Heart left ventricle (tissue), 16 donors: ENCODE results near the gene ZNF334. TPM values are rescaled to one million over a fixed set of nuclear protein-coding genes. Genes with fewer than 3 reads are reported as not detected.

ENCODE experiments used
- ATAC-seq, 4 donors: fragments of 200-7000 bp; cut with Tn5 transposase; one replicate each; pipeline ENCODE4 v1.9.1; 2020 to 2022; ENCODE audit warnings: moderate library complexity in 4 of 4, mild to moderate bottlenecking in 3 of 4, moderate number of reproducible peaks in 1 of 4
- DNase-seq, 5 donors: peaks; one replicate each; pipeline ENCODE4 v3.0.0-alpha.2; 2020
- H3K27ac ChIP-seq, 12 donors: fragments of 200-600 bp; sonication (generic) in 4 of 12; one replicate each; pipeline versions ENCODE4 v1.5.0 to v1.8.0; 2016 to 2022; ENCODE audit warnings: mild to moderate bottlenecking in 2 of 12
- H3K27me3 ChIP-seq, 9 donors: fragments of 200-600 bp; sonication (generic) in 2 of 9; one replicate each; pipeline versions ENCODE4 v1.5.1 to v1.8.0; 2016 to 2022; ENCODE audit warnings: mild to moderate bottlenecking in 3 of 9
- H3K36me3 ChIP-seq, 9 donors: fragments of 200-600 bp; sonication (generic) in 2 of 9; one replicate each; pipeline versions ENCODE4 v1.5.0 to v1.8.0; 2018 to 2022; ENCODE audit warnings: mild to moderate bottlenecking in 2 of 9
- H3K4me1 ChIP-seq, 12 donors: fragments of 200-600 bp; sonication (generic) in 4 of 12; one replicate each; pipeline versions ENCODE4 v1.5.0 to v1.8.0; 2016 to 2022; ENCODE audit warnings: mild to moderate bottlenecking in 3 of 12
- H3K4me3 ChIP-seq, 12 donors: fragments of 200-600 bp; sonication (generic) in 4 of 12; one replicate each; pipeline versions ENCODE4 v1.5.0 to v1.8.0; 2017 to 2022; ENCODE audit warnings: mild to moderate bottlenecking in 9 of 12, moderate library complexity in 4 of 12
- H3K9me3 ChIP-seq, 12 donors: fragments of 200-600 bp; sonication (generic) in 4 of 12; one replicate each; pipeline versions ENCODE4 v1.5.0 to v1.8.0; 2016 to 2022; ENCODE audit warnings: mild to moderate bottlenecking in 1 of 12
- POLR2A ChIP-seq, 2 donors: fragments of 450-650 bp; IDR thresholded peaks; one replicate each; pipeline ENCODE4 v1.6.1; 2017; ENCODE audit warnings: antibody characterized with exemption in 2 of 2, mild to moderate bottlenecking in 2 of 2, moderate library complexity in 2 of 2
- WGBS, 4 donors: extraction: QIAGEN DNeasy Blood & Tissue Kit in 2 of 4; methylation state at CpG; one replicate each; pipeline versions ENCODE4 v1.1.5 to v1.1.7; 2013 to 2018; 5-methylcytosine and 5-hydroxymethylcytosine counted together
- intact Hi-C, 10 donors: fragments of 100-400 bp; cut with DNase I; formaldehyde crosslinking; loops; one replicate each; pipeline versions ENCODE4 v1.11.1 to v1.14.2; 2022
- polyA plus RNA-seq, 2 donors: library from polyadenylated mRNA; stranded (reverse); fragments of 200-250 nt; gene quantifications; one replicate each; pipeline ENCODE4 v1.2.3, GENCODE V29; 2013
- total RNA-seq, 9 donors: library from RNA; depleted of rRNA in 2 of 9; stranded (reverse); fragments of >200 nt in 2 of 9; fragmentation: NEBNext Ultra II Directional in 3 of 9; extraction: Animal tissue kit (Norgen Biotek cat#: 25700) in 3 of 9; gene quantifications; one replicate each; pipeline versions ENCODE4 v1.1.0 to v1.2.4, GENCODE V29; 2016 to 2023
- TF ChIP-seq, protein P1 (sequence below), 12 donors: fragments of 200-600 bp; sonication (generic) in 4 of 12; IDR thresholded peaks; one replicate each; pipeline versions ENCODE4 v1.5.0 to v1.8.0; 2018 to 2022; ENCODE audit warnings: antibody characterized with exemption in 12 of 12, mild to moderate bottlenecking in 5 of 12
- donor health status: ischemic (EF 13 %, LVEDD 7.1; RV severe dilation, severe dysfunction).
- donor health status: healthy with polysubstance abuse.
- donor health status: DM: no; HTN: yes; CAD: no.
- donor health status: DM: no; HTN: no; CAD: no.
- donor health status: ischemic (EF 25% LVEDD 6.9; RV normal size, moderate dysfunction).
- donor health status: ischemic (EF 25% LVEDD 5.7; RV mildly dilated, moderate dysfunction).
- donor health status: healthy.
- donor health status: DM: yes; HTN: yes; CAD: no.
- donor health status: ischemic (EF 35%, LVEDD 5.7; RV mildly dilated, moderate dysfunction).
- donor health status: nonischemic (EF 11% LVEDD 7.7; RV severe dilation, severe dysfunction).
- donor health status: DM: yes; HTN: yes; CAD: no.
- donor health status: PGD.
- donor health status: ischemic (EF 29% LVEDD 5.4; RV normal size, mild dysfunction).
- donor health status: nonischemic (EF 23%, LVEDD 6.1; RV moderate dilation, normal function).

Gene ZNF334
- total and polyA plus RNA-seq, 11 donors = 0.31 to 2.5 (median 1.0) TPM

DNA sequence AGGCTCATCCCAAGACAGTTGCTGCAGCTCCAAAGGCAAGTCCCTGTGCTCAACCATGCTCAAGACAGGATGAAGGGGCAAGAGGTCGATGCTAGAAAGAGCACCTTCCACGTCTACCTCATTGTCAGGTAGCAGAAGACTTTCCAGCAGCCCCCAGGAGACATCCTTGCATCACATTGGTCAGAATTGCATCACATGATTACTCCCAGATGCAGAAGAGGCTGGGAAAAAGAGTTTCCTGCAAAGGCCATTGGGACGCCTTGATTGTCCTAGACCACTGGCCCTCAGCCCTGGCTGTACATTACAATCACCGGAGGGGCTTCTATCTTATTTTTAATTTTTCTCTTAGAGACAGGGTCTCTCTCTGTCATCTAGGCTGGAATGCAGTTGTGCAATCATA is 17.3 kb upstream of the ZNF334 start:
- intact Hi-C loops = no loop called here
- no peak for TF ChIP-seq POLR2A (IDR thresholded peaks at IDR 0.05)
- TF ChIP-seq, protein P1, sequence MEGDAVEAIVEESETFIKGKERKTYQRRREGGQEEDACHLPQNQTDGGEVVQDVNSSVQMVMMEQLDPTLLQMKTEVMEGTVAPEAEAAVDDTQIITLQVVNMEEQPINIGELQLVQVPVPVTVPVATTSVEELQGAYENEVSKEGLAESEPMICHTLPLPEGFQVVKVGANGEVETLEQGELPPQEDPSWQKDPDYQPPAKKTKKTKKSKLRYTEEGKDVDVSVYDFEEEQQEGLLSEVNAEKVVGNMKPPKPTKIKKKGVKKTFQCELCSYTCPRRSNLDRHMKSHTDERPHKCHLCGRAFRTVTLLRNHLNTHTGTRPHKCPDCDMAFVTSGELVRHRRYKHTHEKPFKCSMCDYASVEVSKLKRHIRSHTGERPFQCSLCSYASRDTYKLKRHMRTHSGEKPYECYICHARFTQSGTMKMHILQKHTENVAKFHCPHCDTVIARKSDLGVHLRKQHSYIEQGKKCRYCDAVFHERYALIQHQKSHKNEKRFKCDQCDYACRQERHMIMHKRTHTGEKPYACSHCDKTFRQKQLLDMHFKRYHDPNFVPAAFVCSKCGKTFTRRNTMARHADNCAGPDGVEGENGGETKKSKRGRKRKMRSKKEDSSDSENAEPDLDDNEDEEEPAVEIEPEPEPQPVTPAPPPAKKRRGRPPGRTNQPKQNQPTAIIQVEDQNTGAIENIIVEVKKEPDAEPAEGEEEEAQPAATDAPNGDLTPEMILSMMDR (IDR thresholded peaks at IDR 0.05) = no peak
- Histone ChIP-seq H3K27me3 (peaks cover 0 to 35% (median 0%) of the 10 kb centered on the region in 9 donors), H3K4me3 (no peak overlapping the region), H3K9me3 (no peaks in the 10 kb centered on the region), H3K4me1 (no peaks in the 10 kb centered on the region), H3K36me3 (no peaks in the 10 kb centered on the region), H3K27ac (no peak overlapping the region)
- DNase-seq (no peak), ATAC-seq (no peak)
- WGBS, 4 donors = 62 to 70% (median 68%) methylated on average over 4 of the region's 4 CpGs

DNA sequence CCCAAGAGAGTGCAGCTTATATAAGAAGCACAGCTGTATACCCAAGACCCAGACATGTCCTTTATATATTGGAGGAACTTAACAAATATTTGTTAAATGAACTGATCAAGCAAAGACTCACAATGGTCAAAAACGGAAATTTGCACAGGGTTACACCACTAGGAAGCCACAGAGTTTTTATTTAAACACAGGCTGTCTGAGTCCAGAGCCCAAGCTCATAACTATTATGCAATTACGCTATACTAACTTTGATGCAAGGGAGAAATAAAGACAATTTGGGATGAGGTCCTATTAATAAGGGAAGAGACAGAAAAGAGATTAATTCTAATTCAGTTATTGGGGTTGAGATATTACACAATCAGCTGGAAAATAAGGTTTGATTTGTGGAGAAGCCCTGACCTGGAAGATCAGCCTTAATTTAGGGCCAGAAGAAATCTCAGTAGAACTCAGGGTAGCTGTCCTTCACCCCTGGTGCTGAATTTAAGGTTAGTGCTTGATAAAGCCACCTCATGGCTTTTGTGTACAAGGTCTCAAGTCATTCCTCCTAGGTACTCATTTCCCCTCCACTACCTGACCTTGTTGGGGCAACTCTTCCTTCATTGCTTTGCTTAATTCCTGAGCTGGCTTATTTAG is 10.5 kb upstream of the ZNF334 start:
- no peak for TF ChIP-seq POLR2A (IDR thresholded peaks at IDR 0.05)
- TF ChIP-seq, protein P1 (IDR thresholded peaks at IDR 0.05) = no peak
- DNase-seq (no peak), ATAC-seq (no peak)
- peaks cover 0 to 27% (median 0%) of the 10 kb centered on the region in 9 donors for H3K27me3 ChIP-seq
- H3K9me3 ChIP-seq = no peaks in the 10 kb centered on the region
- no peak overlapping the region for H3K4me3 ChIP-seq
- no peaks in the 10 kb centered on the region for H3K36me3 ChIP-seq
- H3K4me1 ChIP-seq = no peaks in the 10 kb centered on the region
- H3K27ac ChIP-seq = no peak overlapping the region
- intact Hi-C loops = loop anchor here in 4 of 10 donors (2.0 to 5.0 kb wide), 2 partner anchors 157 to 158 kb away; no protein-coding TSS in a partner anchor
- WGBS, 4 donors = 50 to 52% (median 50%) methylated on average over 2 of the region's 2 CpGs

DNA sequence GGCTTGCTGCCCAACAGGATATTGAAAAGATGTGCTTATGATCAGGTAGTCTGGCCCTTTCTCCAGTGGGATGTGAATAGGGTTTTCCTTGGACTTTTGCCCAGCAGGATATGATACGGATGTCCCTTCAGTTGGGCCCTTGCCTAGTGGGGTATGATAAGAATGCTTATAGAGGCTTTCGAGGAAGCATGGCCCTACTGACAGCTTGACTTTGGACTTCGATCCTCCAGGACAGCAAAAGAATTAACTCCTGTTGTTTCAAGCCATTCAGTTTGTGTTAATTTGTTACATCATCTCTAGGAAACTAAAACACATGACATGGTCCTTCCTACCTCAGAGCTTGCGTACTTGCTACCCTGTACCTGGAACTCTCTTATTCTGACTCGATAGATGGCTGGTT is 9.7 kb upstream of the ZNF334 start:
- Histone ChIP-seq H3K4me3 (no peak overlapping the region), H3K4me1 (no peaks in the 10 kb centered on the region), H3K27ac (no peak overlapping the region), H3K27me3 (peaks cover 0 to 24% (median 0%) of the 10 kb centered on the region in 9 donors), H3K9me3 (no peaks in the 10 kb centered on the region), H3K36me3 (no peaks in the 10 kb centered on the region)
- no peak for TF ChIP-seq POLR2A (IDR thresholded peaks at IDR 0.05)
- TF ChIP-seq, protein P1 (IDR thresholded peaks at IDR 0.05) = no peak
- ATAC-seq (no peak), DNase-seq (no peak)
- 46 to 58% (median 48%) methylated on average over 5 of the region's 5 CpGs for WGBS, 4 donors
- intact Hi-C loops = loop anchor here in 4 of 10 donors (2.0 to 5.0 kb wide), 2 partner anchors 158 to 159 kb away; no protein-coding TSS in a partner anchor

DNA sequence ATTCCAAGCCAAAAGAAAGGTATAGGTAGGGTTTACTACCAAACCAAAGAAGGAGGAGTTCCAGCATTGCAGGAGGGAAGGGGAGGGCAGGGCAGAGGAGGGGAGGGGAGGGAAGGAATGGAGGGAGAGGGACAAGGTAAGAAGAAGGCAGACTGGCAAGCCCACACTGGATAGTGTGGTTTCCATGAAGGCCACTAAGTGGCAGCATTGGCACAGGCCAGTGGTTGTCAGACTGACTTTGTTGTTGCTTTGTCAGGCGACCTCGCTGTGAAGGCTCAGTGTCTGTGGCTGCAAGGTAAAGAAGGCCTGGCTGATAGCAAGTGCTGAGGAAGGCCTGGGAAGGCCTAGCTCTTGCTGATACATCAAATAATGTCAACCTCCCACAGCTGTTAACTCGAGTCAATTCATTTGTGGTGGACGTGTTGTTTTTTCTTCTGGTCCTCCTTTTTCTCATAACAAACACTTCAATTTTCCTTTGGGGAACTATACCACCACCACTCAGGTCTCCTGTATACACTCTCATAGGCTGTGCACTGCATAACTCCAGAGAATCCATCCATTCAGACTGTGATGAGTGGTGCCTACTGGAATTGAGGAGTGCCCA is 7.7 kb upstream of the ZNF334 start:
- Histone ChIP-seq H3K27me3 (peaks cover 0 to 29% (median 0%) of the 10 kb centered on the region in 9 donors), H3K4me3 (no peak overlapping the region), H3K9me3 (no peaks in the 10 kb centered on the region), H3K36me3 (no peaks in the 10 kb centered on the region), H3K27ac (no peak overlapping the region), H3K4me1 (no peaks in the 10 kb centered on the region)
- 27 to 37% (median 32%) methylated on average over 4 of the region's 4 CpGs for WGBS, 4 donors
- TF ChIP-seq, protein P1 (IDR thresholded peaks at IDR 0.05) = peak; percentile 31 to 64 (median 50)
- TF ChIP-seq POLR2A (IDR thresholded peaks at IDR 0.05) = no peak
- DNase-seq (peak in 2 of 5 donors; percentile 19 to 39), ATAC-seq (peak in 2 of 4 donors; percentile 62 to 80)
- intact Hi-C loops = loop anchor here in 6 of 10 donors (1.0 to 5.0 kb wide), 3 partner anchors 160 to 161 kb away; no protein-coding TSS in a partner anchor
